HG03103 (cell line): Measurements from ENCODE around the gene STK17A.
"Not testable (repeated sequence)": the region's sequence is repeated elsewhere in the genome, so short reads cannot be mapped to it uniquely, and the experiment has no call there.

Source experiments
- ATAC-seq: cut with Tn5 transposase; IDR thresholded peaks from one replicate; pipeline ENCODE4 v1.9.1; 2021; ENCODE audit warnings: low read depth; ENCODE audit not compliant: unreplicated experiment

STK17A gene

DNA sequence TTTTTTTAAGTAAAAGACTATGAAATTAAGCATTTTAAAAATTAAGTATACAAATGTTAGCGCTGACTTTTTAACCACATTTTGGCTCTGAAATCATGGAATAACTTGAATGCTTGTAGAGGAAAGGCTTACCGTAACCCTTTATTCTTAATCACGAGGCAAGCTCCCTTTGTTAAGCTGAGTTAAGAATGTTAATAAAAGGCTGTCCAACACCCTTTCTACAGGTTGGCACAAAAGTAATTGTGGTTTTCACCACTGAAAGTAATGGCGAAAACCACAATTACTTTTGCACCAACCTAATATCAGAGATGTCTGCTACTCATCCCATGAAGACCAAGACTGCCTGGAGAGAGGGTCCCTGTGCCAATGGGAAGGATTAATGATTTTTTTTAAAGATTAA, 70.6 kb downstream of the STK17A start:
- no peak for ATAC-seq

DNA sequence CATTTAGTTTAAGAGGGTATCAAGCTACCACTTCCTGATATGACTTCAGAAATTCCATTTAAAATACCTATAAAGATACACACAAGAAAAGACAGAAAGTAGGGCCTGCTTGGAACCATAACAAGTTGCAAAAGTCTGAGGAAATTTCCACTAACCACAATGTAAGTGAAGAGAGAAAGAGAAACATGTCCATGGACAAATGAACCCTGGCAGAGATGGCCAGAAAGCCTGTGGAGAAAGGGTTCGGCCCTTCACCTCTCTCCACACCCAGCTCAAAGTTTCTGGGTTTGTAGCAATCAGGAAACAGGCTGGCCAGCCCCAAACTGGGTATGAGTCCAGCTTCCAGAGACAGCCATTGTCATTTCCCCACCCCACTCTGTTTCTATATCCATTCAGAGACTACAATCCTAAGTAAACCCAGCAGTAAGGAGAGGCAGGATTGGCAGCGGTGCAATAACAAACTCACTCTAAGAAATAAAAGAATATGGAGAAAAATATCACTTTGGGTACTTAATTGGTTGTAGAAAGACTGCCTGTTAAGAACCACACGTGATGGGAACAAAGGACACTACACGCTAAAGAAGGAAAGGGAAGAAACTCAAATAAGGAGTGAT, 71.1 kb downstream of the STK17A start:
- ATAC-seq, result no peak

DNA sequence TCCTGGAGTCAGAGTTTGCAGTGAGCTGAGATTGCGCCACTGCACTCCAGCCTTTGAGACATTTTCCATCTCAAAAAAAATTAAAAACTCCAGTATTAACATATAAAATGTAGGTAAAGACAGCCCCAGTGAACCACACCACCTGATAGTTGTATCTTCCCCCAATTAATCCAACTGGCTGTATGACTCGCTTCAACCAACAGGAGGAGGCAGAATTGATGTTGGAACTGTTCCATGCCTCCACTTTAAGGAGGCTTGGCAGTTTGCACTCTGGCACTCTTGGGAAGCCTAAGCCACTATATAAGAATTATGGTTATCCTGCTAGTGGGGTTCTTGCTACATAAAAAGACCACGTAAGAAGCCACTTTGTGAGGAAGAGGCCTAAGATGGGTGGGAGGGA, 72.7 kb downstream of the STK17A start:
- ATAC-seq, result no peak

DNA sequence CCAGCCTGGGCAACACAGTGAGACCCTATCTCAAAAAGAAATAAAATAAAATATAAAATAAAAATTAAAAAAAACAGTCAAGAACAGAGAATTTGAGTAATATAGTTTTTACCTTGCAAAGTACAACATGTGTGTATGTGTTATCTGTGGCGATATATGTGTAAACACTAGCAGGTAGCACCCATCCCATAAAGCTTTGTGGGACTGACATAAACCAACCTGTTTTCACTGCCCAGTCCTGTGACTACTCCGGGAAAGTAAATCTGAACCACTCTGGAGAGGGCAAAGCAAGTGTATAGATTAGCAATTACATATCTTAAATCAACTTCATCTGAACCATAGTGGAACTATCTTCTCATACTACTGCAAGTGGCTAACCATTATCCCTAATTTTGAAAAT, 74.1 kb downstream of the STK17A start:
- ATAC-seq, result no peak

DNA sequence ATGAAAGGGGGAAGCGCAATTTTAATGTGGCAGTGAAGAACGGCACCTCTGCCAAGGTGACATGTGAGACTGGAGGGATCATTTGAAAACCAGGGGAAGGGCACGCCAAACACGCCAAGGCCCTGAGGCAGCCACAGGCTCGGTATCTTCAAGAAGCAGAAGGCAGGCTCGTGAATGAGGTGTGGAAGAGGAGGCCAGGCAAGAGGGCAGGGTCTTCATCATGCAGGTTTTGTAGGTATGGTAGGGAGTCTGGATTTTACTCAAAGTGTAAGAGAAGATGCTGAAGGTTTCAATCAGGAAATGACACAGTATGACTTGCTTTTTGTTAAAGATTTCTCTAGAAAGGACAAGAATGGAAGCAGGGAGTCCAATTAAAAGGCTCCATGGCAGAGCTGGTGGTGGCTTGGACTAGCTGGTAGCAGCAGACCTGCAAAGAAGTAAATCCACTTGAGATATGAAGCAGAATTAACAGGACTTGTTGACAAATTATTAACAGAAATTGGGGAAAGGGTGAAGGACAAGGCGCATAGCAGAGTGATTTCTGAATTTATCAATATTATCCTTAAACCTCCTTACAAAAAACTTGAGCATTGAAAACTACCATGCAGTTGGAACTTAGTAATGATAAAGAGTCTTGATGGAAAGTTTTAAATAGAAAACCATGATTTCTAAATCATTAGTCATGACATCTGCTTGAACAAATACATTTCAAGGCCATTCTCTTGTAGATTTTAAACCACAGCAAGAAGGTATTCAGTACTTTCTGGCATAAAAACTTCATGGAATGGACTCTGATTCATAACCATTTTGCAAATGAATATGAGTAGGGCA, 76.0 kb downstream of the STK17A start:
- no peak for ATAC-seq

DNA sequence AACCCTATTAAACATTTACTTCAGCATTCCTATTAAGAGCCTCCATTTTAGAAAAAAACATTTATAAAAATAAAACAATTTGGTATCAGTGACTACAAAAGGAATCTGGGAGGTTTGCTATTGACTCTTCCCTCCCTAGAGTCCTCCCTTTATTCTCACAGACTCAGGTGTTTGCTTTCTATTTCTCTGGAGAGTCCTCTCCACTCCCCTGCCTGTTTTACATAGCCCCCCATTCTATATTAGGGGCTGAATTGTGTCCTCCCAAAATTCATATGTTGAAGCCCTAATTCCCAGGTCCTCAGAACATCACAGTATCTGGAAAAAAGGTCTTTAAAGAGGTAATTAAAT, 76.6 kb downstream of the STK17A start:
- ATAC-seq, result no peak

DNA sequence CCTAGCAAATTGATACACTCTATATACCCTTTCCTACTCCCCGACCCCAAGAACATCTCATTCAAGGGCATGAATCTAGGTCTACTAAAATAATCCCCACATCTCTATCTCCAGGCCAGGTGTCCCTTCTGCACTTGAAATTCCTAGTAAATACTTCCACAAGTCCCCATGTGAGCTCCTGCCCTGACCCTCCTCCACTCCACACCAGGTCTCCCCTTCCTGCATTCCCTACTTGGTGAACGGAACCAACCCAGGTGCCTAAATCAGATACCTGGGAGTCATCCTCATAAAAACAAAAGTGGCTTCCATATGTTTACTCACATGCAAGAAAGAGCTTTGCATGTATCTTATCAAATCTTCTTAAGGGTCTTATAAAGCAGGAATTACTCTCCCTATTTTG, 77.2 kb downstream of the STK17A start:
- ATAC-seq, result no peak

DNA sequence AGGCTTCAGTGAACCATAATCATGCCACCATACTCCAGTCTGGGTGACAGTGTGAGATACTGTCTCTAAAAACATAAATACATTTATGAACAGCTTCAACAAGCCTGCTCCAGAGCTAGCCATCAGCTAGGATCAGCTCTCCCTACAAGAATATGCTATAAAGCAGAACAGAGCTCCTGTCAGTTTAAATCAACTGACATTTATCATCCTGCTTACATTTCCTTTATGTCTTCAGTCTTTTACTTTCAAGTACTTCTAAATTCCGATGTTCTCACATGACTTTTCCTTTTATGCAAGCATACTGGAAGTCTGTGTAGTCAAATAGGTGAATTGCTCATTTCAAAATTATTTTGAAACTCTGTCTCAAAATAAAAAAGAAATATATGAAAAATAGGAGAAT, 81.8 kb downstream of the STK17A start:
- ATAC-seq, result no peak

DNA sequence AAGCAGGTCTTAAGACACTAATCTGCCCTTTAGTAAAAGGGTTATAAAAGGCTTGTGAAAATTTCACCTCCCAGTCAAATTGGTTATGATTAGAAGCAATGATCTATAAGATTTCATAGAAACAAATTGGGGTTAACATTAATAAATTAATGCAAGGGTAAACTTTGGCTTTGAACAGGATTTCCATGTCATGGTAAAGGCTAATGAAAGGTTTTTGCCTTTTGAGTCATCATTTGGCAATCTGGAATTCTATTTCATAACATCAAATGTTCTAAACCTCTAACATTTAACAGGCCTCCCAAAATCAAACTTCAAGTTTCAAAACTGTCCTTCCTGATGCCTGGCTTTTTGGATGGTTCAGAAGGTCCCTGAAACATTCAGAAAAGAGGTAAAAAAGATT, 84.0 kb downstream of the STK17A start:
- ATAC-seq, result no peak

DNA sequence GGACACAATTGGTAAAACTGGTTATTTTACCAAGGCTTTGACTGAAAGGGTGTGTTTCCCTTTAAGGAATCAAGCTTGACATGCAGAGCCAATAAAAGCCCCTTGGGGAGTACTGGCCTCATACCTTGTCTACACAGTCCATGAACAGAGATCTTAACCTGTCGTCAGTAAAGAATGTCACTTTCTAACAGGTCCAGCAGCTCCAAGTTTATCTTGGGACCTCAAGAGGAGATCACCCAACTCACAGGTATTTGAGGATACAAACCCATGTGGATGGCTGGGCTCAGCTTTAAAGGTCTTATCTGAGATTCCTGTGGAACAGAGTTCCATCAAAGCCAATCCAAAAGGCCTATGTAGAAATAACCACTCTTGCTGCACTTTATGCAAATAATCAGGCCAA, 85.1 kb downstream of the STK17A start:
- no peak for ATAC-seq

DNA sequence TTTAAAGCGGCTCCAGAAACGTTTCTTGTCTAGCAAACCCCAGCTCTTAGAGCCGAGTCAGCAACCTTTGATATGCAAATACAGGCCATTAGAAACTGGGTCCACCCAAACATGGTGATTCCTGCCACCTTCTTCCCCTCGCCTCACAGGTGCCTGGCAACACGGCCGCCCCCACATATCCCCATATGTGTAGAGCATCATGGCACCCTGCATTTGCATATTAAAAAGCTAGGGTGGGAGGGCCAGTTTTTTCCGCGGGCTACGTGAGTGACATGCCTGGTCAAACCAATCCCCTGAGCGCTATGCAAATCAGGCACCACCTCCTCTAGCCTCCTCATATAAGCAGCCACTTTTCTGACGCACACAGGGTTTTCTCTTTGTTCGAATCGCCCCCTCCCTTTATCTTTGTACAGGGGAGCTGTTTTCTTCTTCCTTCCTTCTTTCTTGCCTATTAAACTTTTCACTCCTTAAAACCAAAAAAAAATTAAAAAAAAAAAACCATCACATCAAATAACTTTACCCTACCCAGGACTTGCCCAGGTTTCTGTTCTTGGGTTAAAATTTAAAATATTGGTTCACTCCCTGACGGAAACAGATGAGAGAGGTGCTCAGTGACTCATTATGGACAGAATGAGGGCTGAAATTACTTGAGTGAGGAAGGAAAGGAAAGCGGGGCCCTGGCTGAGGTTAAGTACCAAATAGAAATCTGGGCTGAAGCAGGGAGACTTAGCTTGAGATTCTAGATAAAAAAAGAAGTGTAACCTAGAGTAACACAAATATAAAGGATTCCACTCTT, 86.6 kb downstream of the STK17A start:
- no peak for ATAC-seq

DNA sequence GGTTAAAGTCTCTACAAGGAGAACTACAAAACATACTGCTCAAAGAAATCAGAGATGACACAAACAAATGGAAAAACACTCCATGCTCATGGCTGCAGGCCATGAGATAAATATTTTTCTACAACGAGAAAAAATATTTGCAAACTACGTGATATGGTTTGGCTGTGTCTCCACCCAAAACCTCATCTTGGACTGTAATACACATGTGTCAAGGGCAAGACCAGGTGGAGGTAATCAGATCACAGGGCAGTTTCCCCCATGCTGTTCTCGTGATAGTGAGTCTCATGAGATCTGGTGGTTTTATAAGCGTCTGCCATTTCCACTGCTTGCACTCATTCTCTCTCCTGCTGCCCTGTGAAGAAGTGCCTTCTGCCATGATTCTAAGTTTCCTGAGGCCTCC, 88.6 kb downstream of the STK17A start:
- no peak for ATAC-seq

DNA sequence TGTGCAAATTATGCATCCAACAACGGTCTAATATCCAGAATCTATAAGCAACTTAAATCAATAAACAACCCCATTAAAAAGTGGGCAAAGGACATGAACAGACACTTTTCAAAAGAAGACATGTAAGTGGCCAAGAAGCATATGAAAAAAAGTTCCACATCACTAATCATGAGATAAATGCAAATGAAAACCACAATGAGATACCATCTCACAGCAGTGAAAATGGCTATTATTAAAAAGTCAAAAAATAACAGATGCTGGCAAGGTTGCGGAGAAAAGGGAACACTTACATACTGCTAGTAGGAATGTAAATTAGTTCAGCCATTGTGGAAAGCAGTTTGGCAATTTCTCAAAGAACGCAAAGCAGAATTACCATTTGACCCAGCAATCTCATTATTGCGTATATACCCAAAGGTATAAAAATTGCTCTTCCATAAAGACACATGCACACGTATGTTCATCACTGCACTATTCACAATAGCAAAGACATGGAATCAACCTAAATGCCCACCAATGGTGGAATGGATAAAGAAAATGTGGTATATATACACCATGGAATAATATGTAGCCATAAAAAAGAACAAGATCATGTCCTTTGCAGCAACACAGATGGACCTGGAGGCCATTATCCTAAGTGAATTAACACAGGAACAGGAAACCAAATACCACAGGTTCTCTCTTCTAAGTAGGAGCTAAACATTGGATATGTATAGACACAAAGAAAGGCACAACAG, 90.5 kb downstream of the STK17A start:
- ATAC-seq, result not testable (repeated sequence)

DNA sequence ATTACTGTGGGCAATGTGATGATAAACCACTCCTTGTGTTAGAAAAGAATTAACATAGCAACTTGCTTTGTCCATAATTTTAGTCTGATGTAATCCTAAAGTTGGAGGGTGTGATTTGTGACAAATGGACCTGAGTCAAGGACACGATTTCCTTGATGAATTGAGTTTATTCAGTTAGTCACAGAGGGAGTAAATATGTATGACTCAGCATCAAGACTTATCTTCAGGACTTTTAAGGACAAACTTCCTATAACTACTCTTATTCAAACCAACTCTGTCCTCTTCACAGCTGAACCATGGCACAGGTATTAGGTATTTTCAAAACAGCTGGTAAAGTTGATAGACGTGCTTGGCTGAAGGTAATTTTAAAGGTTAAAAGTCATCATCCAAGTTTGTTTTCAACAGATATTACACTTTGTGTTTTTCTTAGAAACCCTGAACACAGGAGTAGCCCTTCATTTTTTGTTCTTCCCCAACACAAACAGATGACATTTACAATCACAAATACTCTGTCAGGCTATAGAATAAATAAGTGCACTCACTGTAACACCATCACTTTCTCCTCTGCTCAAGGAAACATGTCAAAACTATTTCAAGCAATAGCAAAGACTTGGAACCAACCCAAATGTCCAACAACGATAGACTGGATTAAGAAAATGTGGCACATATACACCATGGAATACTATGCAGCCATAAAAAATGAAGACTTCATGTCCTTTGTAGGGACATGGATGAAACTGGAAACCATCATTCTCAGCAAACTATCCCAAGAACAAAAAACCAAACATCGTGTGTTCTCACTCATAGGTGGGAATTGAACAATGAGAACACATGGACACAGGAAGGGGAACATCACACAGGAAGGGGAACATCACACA, 91.9 kb downstream of the STK17A start:
- no peak for ATAC-seq
